Measurements from ENCODE around the gene KISS1.

KISS1 gene

DNA sequence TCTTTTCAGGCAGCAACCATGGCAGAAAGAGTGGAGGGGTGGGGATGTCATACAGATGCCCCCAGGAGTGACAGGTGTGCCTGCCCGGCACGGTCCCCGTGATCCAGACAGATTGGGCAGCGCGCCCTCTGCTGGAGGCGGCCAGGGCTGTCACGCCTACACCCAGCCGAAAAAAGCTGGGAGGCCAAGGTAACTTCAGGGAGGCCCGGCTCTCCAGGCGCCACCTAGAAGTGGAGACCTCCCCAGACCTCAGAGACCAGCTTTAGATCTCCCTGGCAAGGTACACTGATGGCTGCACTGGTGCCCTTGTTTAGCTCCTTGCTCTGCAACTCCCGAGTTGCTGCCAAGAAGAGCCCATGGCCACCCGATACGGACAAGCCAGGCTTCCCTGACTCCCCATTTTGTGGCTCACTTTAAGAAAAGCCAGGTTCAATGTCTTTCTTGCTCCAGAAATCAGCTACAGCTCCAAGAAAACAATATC lies 10.9 kb upstream of the KISS1 start:
- H3K36me3 Mint-ChIP-seq, result no peaks in the 10 kb centered on the region
- ATAC-seq (ENCODE audit: low read depth), result peak; percentile 94
- H3K4me1 Mint-ChIP-seq, result no peaks in the 10 kb centered on the region
- H3K27ac Mint-ChIP-seq, result no peak overlapping the region
- no peak overlapping the region for H3K4me3 Mint-ChIP-seq
- DNase-seq (ENCODE audit: low spot score in 2 of 2), result peak; percentile 63 to 74
- peaks cover 27% of the 10 kb centered on the region for H3K27me3 Mint-ChIP-seq
- H3K9me3 Mint-ChIP-seq, result no peaks in the 10 kb centered on the region

DNA sequence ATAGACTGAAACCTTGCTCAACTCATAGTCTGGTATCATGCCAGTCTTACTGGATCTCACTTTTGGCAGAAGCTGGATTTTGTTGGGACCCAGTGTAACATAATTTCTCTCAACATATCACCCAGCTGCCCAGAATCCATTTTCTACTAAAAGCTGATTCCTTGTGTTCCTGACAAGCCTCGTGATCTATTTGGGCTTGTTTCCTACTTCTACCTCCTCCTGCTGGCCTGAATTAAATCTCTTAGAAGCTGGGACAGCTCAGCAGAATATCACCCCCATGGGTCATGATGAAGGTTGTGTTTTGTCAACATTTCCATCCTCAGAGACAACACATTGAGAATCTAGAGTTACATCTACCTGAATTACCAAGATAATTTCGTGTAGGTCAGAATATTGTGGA lies 9.8 kb upstream of the KISS1 start:
- Mint-ChIP-seq H3K27ac (no peak overlapping the region), H3K36me3 (no peaks in the 10 kb centered on the region), H3K27me3 (peaks cover 29% of the 10 kb centered on the region), H3K4me3 (no peak overlapping the region), H3K4me1 (no peaks in the 10 kb centered on the region), H3K9me3 (no peaks in the 10 kb centered on the region)
- no peak for DNase-seq (ENCODE audit: low spot score in 2 of 2)
- no peak for ATAC-seq (ENCODE audit: low read depth)

DNA sequence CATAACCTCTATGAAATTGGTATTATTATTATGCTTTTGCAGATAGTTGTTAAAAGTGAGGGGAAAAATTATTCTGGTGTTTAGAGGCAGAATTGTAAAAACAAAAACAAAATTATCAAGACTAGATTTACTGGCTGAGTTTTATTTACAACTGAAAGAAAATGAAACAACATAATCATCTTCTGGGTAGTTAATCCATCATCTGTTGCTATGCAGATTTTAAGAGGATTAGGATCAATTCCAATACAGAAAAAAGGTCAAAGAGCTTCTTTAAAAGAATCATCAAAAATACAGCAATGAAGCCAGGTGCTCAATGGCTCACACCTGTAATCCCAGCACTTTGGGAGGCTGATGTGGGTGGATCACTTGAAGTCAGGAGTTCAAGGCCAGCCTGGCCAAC lies 9.2 kb upstream of the KISS1 start:
- H3K9me3 Mint-ChIP-seq, result no peaks in the 10 kb centered on the region
- no peak overlapping the region for H3K4me3 Mint-ChIP-seq
- peaks cover 34% of the 10 kb centered on the region for H3K27me3 Mint-ChIP-seq
- no peak for DNase-seq (ENCODE audit: low spot score in 2 of 2)
- no peaks in the 10 kb centered on the region for H3K36me3 Mint-ChIP-seq
- ATAC-seq (ENCODE audit: low read depth), result no peak
- no peak overlapping the region for H3K27ac Mint-ChIP-seq
- no peaks in the 10 kb centered on the region for H3K4me1 Mint-ChIP-seq

DNA sequence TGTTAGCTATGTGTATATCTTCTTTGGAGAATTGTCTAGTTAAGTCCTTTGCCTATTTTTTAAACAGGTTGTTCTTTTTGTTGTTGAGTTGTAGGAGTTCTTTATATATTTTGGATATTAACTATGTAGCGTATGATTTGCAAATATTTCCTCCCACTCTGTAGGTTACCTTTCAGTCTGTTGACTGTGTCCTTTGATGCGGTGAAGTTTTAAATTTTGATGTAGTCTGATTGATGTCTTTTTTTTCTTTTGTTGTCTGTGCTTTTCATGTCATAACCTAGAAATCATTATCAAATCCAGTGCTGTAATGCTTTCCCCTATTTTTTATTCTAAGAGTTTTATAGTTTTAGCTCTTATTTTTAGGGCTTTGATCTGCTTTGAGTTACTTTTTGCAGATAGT lies 8.7 kb upstream of the KISS1 start:
- no peaks in the 10 kb centered on the region for H3K36me3 Mint-ChIP-seq
- H3K4me1 Mint-ChIP-seq, result no peaks in the 10 kb centered on the region
- no peak for ATAC-seq (ENCODE audit: low read depth)
- H3K9me3 Mint-ChIP-seq, result no peaks in the 10 kb centered on the region
- no peak overlapping the region for H3K27ac Mint-ChIP-seq
- H3K4me3 Mint-ChIP-seq, result no peak overlapping the region
- DNase-seq (ENCODE audit: low spot score in 2 of 2), result no peak
- peaks cover 32% of the 10 kb centered on the region for H3K27me3 Mint-ChIP-seq

DNA sequence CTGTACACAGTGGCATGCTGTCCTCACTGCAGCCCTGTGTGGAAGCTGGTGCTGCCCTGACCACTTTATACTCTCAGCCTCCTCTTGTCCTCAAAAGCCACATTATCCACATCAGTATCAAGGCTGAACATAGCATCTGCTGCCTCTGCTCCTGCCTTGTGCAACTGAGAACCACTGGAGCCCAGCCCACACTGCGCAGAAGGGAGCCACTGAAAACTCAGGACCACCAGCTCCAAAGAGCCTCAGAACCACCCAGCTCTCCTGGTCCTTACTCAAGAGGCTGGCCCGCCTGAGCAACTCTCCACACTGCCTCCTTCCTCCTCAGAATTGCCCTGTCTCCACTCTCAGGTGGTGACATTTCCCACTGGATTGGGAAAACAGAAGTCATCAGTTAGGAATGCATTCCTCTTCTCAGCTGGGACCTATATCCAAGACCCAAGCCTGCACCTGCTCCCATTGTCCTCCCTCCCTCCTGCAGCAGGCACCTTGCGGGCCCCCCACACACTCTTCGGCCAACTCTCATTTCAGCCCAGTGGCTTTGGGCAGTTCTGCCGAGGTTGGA lies 7.0 kb upstream of the KISS1 start:
- Mint-ChIP-seq H3K4me1 (no peaks in the 10 kb centered on the region), H3K27ac (no peak overlapping the region), H3K4me3 (no peak overlapping the region), H3K36me3 (no peaks in the 10 kb centered on the region), H3K27me3 (peaks cover 32% of the 10 kb centered on the region), H3K9me3 (no peaks in the 10 kb centered on the region)
- no peak for ATAC-seq (ENCODE audit: low read depth)
- no peak for DNase-seq (ENCODE audit: low spot score in 2 of 2)

DNA sequence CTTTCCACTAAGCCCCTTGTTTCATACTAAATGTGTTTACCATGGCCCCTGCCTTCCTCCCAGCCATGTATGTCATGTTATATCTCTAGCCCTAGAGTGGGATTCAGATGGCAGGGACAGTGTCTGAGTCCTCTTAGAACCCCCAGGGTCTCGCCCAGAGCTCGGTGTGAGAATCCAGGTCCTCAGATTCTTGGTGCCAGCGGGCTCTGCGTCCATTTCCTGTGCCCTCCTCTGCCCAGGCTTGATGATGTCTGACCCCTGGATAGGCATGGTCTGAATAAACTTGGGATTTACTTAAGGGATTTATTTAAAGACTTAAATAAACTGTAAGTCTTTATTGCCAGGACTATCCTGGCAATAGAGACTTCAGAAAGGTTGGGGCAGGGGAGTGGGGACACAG lies 6.2 kb upstream of the KISS1 start:
- Mint-ChIP-seq H3K4me1 (no peaks in the 10 kb centered on the region), H3K9me3 (no peaks in the 10 kb centered on the region), H3K36me3 (no peaks in the 10 kb centered on the region), H3K27ac (no peak overlapping the region), H3K27me3 (peaks cover 29% of the 10 kb centered on the region), H3K4me3 (no peak overlapping the region)
- no peak for ATAC-seq (ENCODE audit: low read depth)
- no peak for DNase-seq (ENCODE audit: low spot score in 2 of 2)

DNA sequence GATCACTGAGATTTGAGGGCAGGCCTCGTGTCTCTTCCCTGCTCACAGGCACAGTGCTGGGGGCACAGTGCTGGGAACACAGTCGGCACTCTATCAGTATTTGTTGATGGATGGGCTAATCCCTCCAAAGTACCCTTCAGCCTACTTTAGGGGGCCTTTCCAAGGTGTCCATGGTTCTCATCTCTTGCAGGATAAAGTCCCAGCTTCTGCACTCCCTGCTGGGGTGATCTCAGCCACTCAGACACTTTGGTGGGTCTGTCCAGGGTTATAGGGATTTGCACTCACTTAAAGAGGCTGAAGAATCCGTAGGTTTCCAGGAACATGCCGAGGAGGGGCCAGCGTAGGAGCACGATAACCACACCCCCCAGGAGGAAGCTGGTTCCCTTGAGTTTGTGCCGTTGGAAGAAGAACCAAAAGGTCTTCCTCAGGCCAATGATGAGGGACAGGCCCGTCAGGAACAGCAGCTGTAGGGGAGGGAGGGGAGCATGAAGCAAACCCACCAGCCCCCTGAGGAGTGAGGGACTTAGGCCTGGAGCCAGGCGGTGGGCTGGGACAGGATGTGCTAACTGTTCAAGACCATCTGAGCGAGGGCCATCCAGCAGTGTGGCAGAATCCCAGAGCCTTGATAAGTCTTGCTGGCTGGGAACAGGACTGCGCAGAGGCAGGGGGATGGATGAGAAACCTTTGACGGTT lies 5.2 kb upstream of the KISS1 start:
- H3K27me3 Mint-ChIP-seq, result peaks cover 26% of the 10 kb centered on the region

DNA sequence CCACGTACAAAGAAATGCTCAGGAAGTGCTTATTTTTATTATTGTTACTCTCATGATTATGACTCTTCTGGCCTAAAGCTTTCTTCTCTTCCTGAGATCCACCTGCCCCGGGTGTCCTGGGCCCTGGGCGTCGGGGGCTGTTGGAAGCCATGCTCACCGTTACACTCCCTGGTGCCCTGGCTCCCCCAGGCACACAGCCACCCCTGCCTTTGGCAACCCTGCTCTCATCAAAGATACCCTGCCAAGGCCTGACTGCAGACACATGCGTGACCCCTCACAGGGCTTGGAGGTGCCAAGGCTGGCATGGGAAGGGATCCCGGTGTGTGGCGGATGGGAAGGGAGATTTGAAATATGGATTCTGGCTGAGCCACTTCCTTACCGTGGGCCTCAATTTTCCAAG lies 3.3 kb upstream of the KISS1 start:
- no peak overlapping the region for H3K27ac Mint-ChIP-seq
- ATAC-seq (ENCODE audit: low read depth) (no peak), DNase-seq (ENCODE audit: low spot score in 2 of 2) (no peak)
- peaks cover 5% of the 10 kb centered on the region for H3K4me1 Mint-ChIP-seq
- H3K36me3 Mint-ChIP-seq, result no peaks in the 10 kb centered on the region
- no peaks in the 10 kb centered on the region for H3K9me3 Mint-ChIP-seq
- H3K27me3 Mint-ChIP-seq, result peaks cover 26% of the 10 kb centered on the region
- no peak overlapping the region for H3K4me3 Mint-ChIP-seq

More for the DNA sequence above, 5.2 kb upstream of the KISS1 start:
- Mint-ChIP-seq H3K36me3 (no peaks in the 10 kb centered on the region), H3K9me3 (no peaks in the 10 kb centered on the region), H3K4me3 (no peak overlapping the region), H3K27ac (no peak overlapping the region), H3K4me1 (no peaks in the 10 kb centered on the region)
- no peak for ATAC-seq (ENCODE audit: low read depth)
- DNase-seq (ENCODE audit: low spot score in 2 of 2), result no peak

DNA sequence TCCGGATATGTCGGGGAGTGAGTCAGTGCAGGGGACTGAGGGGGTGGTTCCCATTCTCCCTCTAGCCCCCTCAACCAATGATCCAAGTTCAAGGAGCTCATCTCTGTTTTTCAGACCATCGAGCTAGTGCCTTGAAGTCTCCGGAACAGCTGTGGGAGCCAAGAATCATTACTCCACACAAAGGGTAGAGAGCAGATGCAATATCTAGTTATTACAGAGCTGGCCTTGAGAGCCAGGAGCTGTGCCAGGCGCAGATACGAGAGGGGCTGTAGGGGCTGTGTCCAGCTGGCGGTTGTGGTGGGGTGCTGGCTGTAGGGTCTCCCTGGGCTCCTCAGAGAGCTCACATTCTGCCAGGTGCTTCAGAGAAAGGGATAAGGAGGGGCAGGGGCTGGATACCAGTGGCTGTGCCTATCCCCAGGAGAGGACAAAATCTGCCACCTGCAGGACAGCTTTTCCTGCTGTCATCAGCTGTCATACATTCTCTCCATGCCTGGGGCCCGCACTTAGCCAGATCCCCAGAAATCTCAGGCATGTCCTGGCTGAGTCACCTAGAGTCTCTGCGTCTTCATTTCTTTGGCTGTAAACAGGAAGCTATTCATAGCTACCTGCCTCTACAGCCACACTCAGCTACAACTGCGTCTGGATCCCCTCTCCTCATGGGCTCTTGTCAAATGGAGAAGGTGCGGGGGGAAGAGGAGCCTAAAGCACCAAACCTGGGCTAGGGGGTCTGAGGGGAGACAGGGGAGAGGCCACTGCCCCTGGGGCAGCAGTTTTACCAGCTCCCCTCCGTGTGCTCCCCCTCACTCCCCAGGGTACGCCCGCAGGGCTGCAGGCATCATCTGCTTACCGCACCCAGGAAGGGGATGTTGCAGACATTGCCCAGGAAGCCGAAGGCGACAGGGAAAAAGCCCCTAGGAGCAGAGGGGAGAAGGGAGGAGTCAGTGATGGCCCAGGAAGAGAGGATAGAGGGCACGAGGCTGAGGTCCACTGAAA lies 2.4 kb upstream of the KISS1 start:
- ATAC-seq (ENCODE audit: low read depth), result no peak
- Mint-ChIP-seq H3K36me3 (no peaks in the 10 kb centered on the region), H3K27ac (no peak overlapping the region), H3K4me3 (no peak overlapping the region), H3K27me3 (peaks cover 23% of the 10 kb centered on the region), H3K9me3 (no peaks in the 10 kb centered on the region), H3K4me1 (peaks cover 5% of the 10 kb centered on the region)
- DNase-seq (ENCODE audit: low spot score in 2 of 2), result no peak

DNA sequence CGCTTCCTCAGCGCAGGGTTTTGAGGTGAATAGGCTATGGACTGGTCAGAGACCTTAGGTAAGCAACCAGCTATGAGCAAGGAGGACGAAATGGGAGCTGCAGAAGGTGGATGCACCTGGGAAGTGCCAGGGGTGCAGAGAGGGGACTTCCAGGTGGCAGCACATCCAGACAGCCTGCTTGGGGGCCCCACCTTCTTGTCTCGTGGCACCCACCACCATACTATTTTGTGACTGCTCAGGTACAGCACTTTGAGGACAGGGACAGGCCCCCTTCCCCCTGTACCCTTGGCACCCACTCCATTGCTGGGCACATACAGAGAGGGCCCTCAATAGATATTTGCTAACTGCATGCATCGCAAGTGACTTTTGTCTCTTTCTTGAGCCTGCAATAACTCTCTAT lies 777 bp upstream of the KISS1 start:
- DNase-seq (ENCODE audit: low spot score in 2 of 2), result no peak
- Mint-ChIP-seq H3K27me3 (peaks cover 19% of the 10 kb centered on the region), H3K4me3 (no peak overlapping the region), H3K36me3 (no peaks in the 10 kb centered on the region), H3K27ac (no peak overlapping the region), H3K4me1 (peaks cover 5% of the 10 kb centered on the region), H3K9me3 (no peaks in the 10 kb centered on the region)
- no peak for ATAC-seq (ENCODE audit: low read depth)

DNA sequence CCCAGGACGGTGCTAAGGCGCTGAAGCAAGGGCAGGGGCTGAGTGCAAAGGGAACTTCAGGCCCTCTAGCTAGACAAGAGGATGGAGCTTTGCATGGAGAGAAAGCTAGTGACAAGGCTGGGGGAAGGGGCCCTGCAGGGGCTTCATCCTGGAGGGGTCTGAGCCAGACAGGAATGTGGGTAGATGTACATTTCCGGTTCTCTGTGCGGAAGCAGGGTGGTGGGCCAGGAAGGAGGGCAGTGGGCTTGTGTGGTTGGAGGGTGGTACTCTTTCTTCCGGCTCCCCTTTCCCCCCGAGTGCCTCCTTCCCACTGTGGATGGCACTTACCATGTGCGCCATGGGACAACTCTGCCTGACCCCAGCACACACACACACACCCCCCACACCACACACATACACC lies 1.5 kb downstream of the KISS1 start:
- ATAC-seq (ENCODE audit: low read depth) (no peak), DNase-seq (ENCODE audit: low spot score in 2 of 2) (no peak)
- Mint-ChIP-seq H3K27ac (no peak overlapping the region), H3K4me3 (no peak overlapping the region), H3K9me3 (no peaks in the 10 kb centered on the region), H3K4me1 (peaks cover 5% of the 10 kb centered on the region), H3K27me3 (peaks cover 16% of the 10 kb centered on the region), H3K36me3 (no peaks in the 10 kb centered on the region)

DNA sequence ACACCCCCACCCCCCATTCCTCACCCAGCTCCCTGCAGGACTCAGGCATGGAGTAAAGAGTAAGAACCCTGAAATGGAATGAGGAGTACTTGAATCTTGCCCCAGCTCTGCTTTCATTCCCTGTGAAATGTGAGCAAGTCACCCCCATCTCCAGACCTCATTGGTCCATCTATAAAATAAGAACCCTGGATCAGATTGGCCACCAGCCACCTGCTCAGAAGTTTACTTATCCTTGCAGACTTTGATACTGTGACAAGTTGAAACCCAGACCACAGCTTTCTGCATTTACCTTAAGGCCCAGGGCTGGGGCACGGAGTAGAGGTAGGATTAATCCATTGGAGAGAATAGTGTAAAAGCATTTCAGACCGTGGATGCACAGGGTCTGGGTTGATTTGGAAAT lies 2.2 kb downstream of the KISS1 start:
- Mint-ChIP-seq H3K27ac (no peak overlapping the region), H3K4me1 (peaks cover 5% of the 10 kb centered on the region), H3K4me3 (no peak overlapping the region), H3K36me3 (no peaks in the 10 kb centered on the region), H3K9me3 (no peaks in the 10 kb centered on the region), H3K27me3 (peaks cover 21% of the 10 kb centered on the region)
- DNase-seq (ENCODE audit: low spot score in 2 of 2) (no peak), ATAC-seq (ENCODE audit: low read depth) (no peak)

DNA sequence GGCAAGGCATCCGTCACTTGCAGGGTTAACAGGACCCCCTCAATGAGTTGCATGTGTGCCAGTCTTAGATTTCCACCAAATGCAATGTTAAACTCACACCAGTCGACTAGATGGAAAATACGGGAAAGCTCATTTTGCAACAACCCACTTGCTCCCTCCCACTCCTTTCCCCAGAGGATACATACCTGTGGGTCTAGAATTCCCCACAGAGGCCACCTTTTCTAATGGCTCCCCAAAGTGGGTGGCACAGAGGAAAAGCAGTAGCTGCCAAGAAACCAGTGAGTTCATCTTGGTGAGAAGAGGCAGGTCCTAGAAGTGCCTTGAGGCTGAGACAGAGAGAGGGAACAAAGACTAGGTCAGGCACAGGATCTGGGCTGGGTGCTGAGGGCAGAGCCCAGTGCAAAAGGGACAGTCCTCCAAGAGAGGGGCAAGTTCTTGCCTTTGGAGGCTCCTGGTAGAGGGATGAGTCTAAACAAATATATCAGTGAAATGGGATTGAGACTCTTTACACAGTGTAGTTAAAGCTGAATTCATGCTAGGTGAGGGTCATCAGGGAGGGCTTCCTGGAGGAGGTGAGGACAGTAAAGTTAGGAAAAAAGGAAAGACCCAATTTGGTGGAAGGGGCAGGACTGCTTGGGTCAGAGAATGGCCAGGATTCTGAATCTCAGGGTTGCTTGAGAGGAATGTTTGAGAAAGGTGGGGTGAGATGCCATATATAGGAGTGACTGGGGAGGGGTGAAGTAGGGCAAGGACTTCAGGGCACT lies 3.5 kb downstream of the KISS1 start:
- Mint-ChIP-seq H3K27ac (no peak overlapping the region), H3K36me3 (no peaks in the 10 kb centered on the region)

DNA sequence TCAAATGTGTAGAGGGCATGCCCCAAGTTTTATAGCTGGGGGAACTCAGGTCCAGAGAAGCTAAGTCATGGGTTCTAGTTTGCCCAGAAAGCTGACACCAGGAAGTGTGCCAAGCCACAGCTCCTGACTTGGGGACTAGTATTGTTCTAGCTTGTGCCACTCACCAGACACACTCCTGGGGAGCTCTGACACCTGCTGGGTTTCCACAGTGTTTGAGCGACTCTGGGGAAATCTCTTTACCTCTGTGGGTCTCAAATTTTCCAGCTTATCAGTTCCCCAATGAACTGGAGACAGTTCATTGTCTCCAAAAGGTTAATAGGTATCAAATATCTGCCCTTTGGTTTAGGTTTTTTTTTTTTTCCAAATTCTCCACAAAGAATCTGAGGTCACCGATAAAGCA lies 4.2 kb downstream of the KISS1 start:
- DNase-seq (ENCODE audit: low spot score in 2 of 2) (no peak), ATAC-seq (ENCODE audit: low read depth) (no peak)
- Mint-ChIP-seq H3K9me3 (no peaks in the 10 kb centered on the region), H3K4me3 (no peak overlapping the region), H3K4me1 (peaks cover 5% of the 10 kb centered on the region), H3K27ac (no peak overlapping the region), H3K36me3 (no peaks in the 10 kb centered on the region), H3K27me3 (peaks cover 35% of the 10 kb centered on the region)

More for the DNA sequence above, 3.5 kb downstream of the KISS1 start:
- DNase-seq (ENCODE audit: low spot score in 2 of 2) (no peak), ATAC-seq (ENCODE audit: low read depth) (no peak)
- Mint-ChIP-seq H3K4me3 (no peak overlapping the region), H3K4me1 (peaks cover 5% of the 10 kb centered on the region), H3K9me3 (no peaks in the 10 kb centered on the region), H3K27me3 (peaks cover 30% of the 10 kb centered on the region)

Measured in memory B cell (primary cell).